H9 (cell line): ENCODE measurements around the gene ROCK2. TPM values are rescaled to one million over a fixed set of nuclear protein-coding genes. Genes with fewer than 3 reads are reported as not detected.

Source experiments
- DNase-seq: peaks from one replicate; pipeline ENCODE4 v3.0.0-alpha.2; 2017
- H2AFZ ChIP-seq: one replicate; pipeline ENCODE4 v1.6.1; 2013; ENCODE audit warnings: mild to moderate bottlenecking, low read length, control low read depth, moderate library complexity
- H2AK5ac ChIP-seq: 2 replicates; pipeline ENCODE4 v1.6.1; 2013; ENCODE audit warnings: low read length, control low read depth, mixed read lengths; ENCODE audit not compliant: insufficient read length
- H2BK120ac ChIP-seq: one replicate; pipeline ENCODE4 v1.6.1; 2013; ENCODE audit warnings: low read depth, mild to moderate bottlenecking, low read length, control low read depth, inconsistent platforms; ENCODE audit not compliant: poor library complexity, severe bottlenecking
- H2BK12ac ChIP-seq: 2 replicates; pipeline ENCODE4 v1.6.1; 2013; ENCODE audit warnings: low read length, control low read depth, mixed read lengths, low read depth; ENCODE audit not compliant: insufficient read length
- H2BK15ac ChIP-seq: 2 replicates; pipeline ENCODE4 v1.6.1; 2013; ENCODE audit warnings: low read depth, low read length, control low read depth
- H2BK20ac ChIP-seq: one replicate; pipeline ENCODE4 v1.6.1; 2013; ENCODE audit warnings: low read depth, mild to moderate bottlenecking, low read length, control low read depth, inconsistent platforms; ENCODE audit not compliant: poor library complexity, severe bottlenecking
- H2BK5ac ChIP-seq: 2 replicates; pipeline ENCODE4 v1.6.1; 2013; ENCODE audit warnings: low read length, control low read depth, mixed read lengths; ENCODE audit not compliant: insufficient read length
- H3K14ac ChIP-seq: 2 replicates; pipeline ENCODE4 v1.6.1; 2013; ENCODE audit warnings: low read length, control low read depth; ENCODE audit not compliant: insufficient read depth
- H3K18ac ChIP-seq: 2 replicates; pipeline ENCODE4 v1.6.1; 2013; ENCODE audit warnings: low read depth, mild to moderate bottlenecking, mixed read lengths, low read length, control low read depth; ENCODE audit not compliant: insufficient read length
- H3K23ac ChIP-seq: 2 replicates; pipeline ENCODE4 v1.6.1; 2013; ENCODE audit warnings: low read length, control low read depth, mixed read lengths, low read depth; ENCODE audit not compliant: insufficient read length
- H3K23me2 ChIP-seq: 2 replicates; pipeline ENCODE4 v1.6.1; 2013; ENCODE audit warnings: low read depth, mild to moderate bottlenecking, mixed read lengths, low read length, control low read depth; ENCODE audit not compliant: insufficient read length, poor library complexity, severe bottlenecking
- H3K27ac ChIP-seq: 2 replicates; pipeline ENCODE4 v1.5.1; 2013; ENCODE audit warnings: low read length, control low read depth, mixed read lengths, low read depth; ENCODE audit not compliant: insufficient read length
- H3K27me3 ChIP-seq: 2 replicates; pipeline ENCODE4 v1.6.1; 2013; ENCODE audit warnings: low read length, control low read depth, inconsistent platforms; ENCODE audit not compliant: insufficient read depth
- H3K4ac ChIP-seq: 2 replicates; pipeline ENCODE4 v1.6.1; 2013; ENCODE audit warnings: low read depth, mild to moderate bottlenecking, control low read depth, inconsistent platforms, low read length, moderate library complexity
- H3K4me1 ChIP-seq: 2 replicates; pipeline ENCODE4 v1.6.1; 2013; ENCODE audit warnings: low read length, control low read depth, inconsistent platforms; ENCODE audit not compliant: insufficient read depth
- H3K4me2 ChIP-seq: 2 replicates; pipeline ENCODE4 v1.6.1; 2013; ENCODE audit warnings: low read length, control low read depth, mixed read lengths; ENCODE audit not compliant: insufficient read length, insufficient read depth
- H3K56ac ChIP-seq: 2 replicates; pipeline ENCODE4 v1.6.1; 2013; ENCODE audit warnings: low read depth, mild to moderate bottlenecking, mixed read lengths, low read length, control low read depth; ENCODE audit not compliant: insufficient read length
- H3K79me1 ChIP-seq: 2 replicates; pipeline ENCODE4 v1.6.1; 2013; ENCODE audit warnings: low read depth, mild to moderate bottlenecking, moderate library complexity, low read length, control low read depth, inconsistent platforms; ENCODE audit not compliant: insufficient read depth, poor library complexity, severe bottlenecking
- H3K79me2 ChIP-seq: 2 replicates; pipeline ENCODE4 v1.6.1; 2013; ENCODE audit warnings: low read length, control low read depth, inconsistent platforms; ENCODE audit not compliant: insufficient read depth
- H3K9ac ChIP-seq: 2 replicates; pipeline ENCODE4 v1.6.1; 2013; ENCODE audit warnings: low read length, control low read depth, mixed read lengths; ENCODE audit not compliant: insufficient read length; ENCODE audit errors: extremely low read depth
- H3K9me3 ChIP-seq: one replicate; pipeline ENCODE4 v1.6.1; 2013; ENCODE audit warnings: low read depth, low read length, inconsistent platforms; ENCODE audit not compliant: control insufficient read depth
- H3T11ph ChIP-seq: one replicate; pipeline ENCODE4 v1.6.1; 2013; ENCODE audit warnings: mild to moderate bottlenecking, low read length, control low read depth, inconsistent platforms
- H4K20me1 ChIP-seq: one replicate; pipeline ENCODE4 v1.6.1; 2013; ENCODE audit not compliant: control insufficient read depth, insufficient read length, insufficient read depth
- H4K5ac ChIP-seq: 2 replicates; pipeline ENCODE4 v1.6.1; 2013; ENCODE audit warnings: low read depth, mild to moderate bottlenecking, mixed read lengths, low read length, control low read depth; ENCODE audit not compliant: insufficient read length
- H4K8ac ChIP-seq: replicated peaks from 2 replicates; pipeline ENCODE4 v1.6.1; 2013; ENCODE audit warnings: low read length, control low read depth, mixed read lengths, low read depth; ENCODE audit not compliant: insufficient read length
- H4K91ac ChIP-seq: 2 replicates; pipeline ENCODE4 v1.6.1; 2013; ENCODE audit warnings: low read depth, mild to moderate bottlenecking, moderate library complexity, mixed read lengths, low read length, control low read depth; ENCODE audit not compliant: insufficient read length
- H3K27ac Mint-ChIP-seq, 3 experiments: 2 replicates in 2 of 3; 3 replicates in 1 of 3; pipeline ENCODE4 v1.8.0; 2020 to 2021; ENCODE audit warnings: mixed read lengths in 3 of 3, mild to moderate bottlenecking in 1 of 3, moderate library complexity in 1 of 3
- H3K27me3 Mint-ChIP-seq: 2 replicates; pipeline ENCODE4 v1.8.0; 2021; ENCODE audit warnings: low read depth, mild to moderate bottlenecking, moderate library complexity, mixed read lengths
- H3K36me3 Mint-ChIP-seq, 3 experiments: 2 replicates in 2 of 3; 3 replicates in 1 of 3; pipeline ENCODE4 v1.8.0; 2020 to 2021; ENCODE audit warnings: low read depth in 3 of 3, mixed read lengths in 3 of 3; ENCODE audit not compliant: insufficient read depth in 1 of 3
- H3K4me1 Mint-ChIP-seq, 2 experiments: 2 replicates each; pipeline ENCODE4 v1.8.0; 2020; ENCODE audit warnings: mixed read lengths in 2 of 2
- H3K4me3 Mint-ChIP-seq, 2 experiments: 2 replicates in 1 of 2; 3 replicates in 1 of 2; pipeline ENCODE4 v1.8.0; 2020 to 2021; ENCODE audit warnings: mild to moderate bottlenecking in 2 of 2, mixed read lengths in 2 of 2, moderate library complexity in 1 of 2
- H3K9me3 Mint-ChIP-seq, 2 experiments: 2 replicates in 1 of 2; 3 replicates in 1 of 2; pipeline ENCODE4 v1.8.0; 2020; ENCODE audit warnings: mild to moderate bottlenecking in 2 of 2, mixed read lengths in 2 of 2, moderate library complexity in 1 of 2
- WGBS: extraction: QIAGEN DNeasy Blood & Tissue Kit; methylation state at CpG from one replicate; pipeline ENCODE4 v1.1.7; 2013; ENCODE audit warnings: missing lambda C conversion rate, low lambda C conversion rate, mixed read lengths; ENCODE audit not compliant: insufficient read length; ENCODE audit errors: extremely low coverage; 5-methylcytosine and 5-hydroxymethylcytosine counted together
- total RNA-seq: library from RNA; stranded (reverse); gene quantifications from 2 replicates; pipeline ENCODE4 v1.2.1, GENCODE V29; 2021
- TF ChIP-seq, protein P1 (sequence below): fragments of 200-600 bp; sonication (generic); conservative IDR thresholded peaks from 3 replicates; pipeline ENCODE4 v1.8.0; 2021; ENCODE audit warnings: antibody characterized with exemption, mild to moderate bottlenecking

Gene ROCK2
- total RNA-seq, 1 experiment from 2014 or later: 33.2 TPM

DNA sequence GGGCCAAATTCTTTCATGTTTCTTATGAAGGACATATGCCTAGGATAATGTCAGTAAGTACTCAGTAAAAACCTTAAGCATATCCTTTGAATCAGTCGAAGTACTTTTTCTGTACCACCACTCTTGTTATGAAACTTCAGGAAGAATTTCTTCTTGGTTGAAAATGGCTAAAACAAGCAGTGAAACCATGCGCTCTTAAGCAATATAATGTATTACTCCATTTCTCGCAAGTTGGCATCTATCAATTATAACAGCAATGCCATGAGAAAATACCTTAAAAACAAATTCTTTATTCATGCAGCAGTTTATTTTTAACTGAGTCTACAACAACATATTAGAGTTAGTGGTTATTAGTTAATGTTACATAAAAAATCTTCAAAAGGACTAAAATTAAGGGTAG is 148.2 kb downstream of the ROCK2 start:
- Histone ChIP-seq H4K8ac (no peak overlapping the region), H3K27me3 (no peaks in the 10 kb centered on the region), H4K5ac (no peak overlapping the region), H3K79me2 (no peaks in the 10 kb centered on the region), H3K56ac (no peak overlapping the region), H3K27ac (no peak overlapping the region), H3K14ac (no peak overlapping the region), H2BK5ac (no peak overlapping the region), H4K91ac (no peak overlapping the region), H3K23me2 (no peaks in the 10 kb centered on the region), H2AFZ (no peak overlapping the region), H3K9me3 (no peaks in the 10 kb centered on the region), H2BK12ac (no peak overlapping the region), H4K20me1 (no peaks in the 10 kb centered on the region), H2AK5ac (no peak overlapping the region), H3K79me1 (no peaks in the 10 kb centered on the region), H3K9ac (no peak overlapping the region), H2BK120ac (no peak overlapping the region), H3T11ph (no peak overlapping the region), H2BK15ac (no peak overlapping the region), H2BK20ac (no peak overlapping the region), H3K18ac (no peak overlapping the region), H3K4me1 (no peaks in the 10 kb centered on the region), H3K23ac (no peak overlapping the region), H3K4ac (no peak overlapping the region), H3K4me2 (no peak overlapping the region)
- Mint-ChIP-seq H3K4me1 (0 out of 4 replicates have a peak, but pooled peaks cover 0 to 4% of the 10 kb centered on the region in 2 experiments), H3K4me3 (no peak overlapping the region), H3K27me3 (no peaks in the 10 kb centered on the region), H3K9me3 (no peaks in the 10 kb centered on the region), H3K36me3 (peaks cover 5 to 44% (median 26%) of the 10 kb centered on the region in 3 experiments; a peak in 5 of 7 replicates), H3K27ac (no peak overlapping the region)
- no CpG with 5 or more reads among the region's 3 CpGs for WGBS
- TF ChIP-seq, protein P1, sequence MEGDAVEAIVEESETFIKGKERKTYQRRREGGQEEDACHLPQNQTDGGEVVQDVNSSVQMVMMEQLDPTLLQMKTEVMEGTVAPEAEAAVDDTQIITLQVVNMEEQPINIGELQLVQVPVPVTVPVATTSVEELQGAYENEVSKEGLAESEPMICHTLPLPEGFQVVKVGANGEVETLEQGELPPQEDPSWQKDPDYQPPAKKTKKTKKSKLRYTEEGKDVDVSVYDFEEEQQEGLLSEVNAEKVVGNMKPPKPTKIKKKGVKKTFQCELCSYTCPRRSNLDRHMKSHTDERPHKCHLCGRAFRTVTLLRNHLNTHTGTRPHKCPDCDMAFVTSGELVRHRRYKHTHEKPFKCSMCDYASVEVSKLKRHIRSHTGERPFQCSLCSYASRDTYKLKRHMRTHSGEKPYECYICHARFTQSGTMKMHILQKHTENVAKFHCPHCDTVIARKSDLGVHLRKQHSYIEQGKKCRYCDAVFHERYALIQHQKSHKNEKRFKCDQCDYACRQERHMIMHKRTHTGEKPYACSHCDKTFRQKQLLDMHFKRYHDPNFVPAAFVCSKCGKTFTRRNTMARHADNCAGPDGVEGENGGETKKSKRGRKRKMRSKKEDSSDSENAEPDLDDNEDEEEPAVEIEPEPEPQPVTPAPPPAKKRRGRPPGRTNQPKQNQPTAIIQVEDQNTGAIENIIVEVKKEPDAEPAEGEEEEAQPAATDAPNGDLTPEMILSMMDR: no peak
- no peak for DNase-seq
